Measurements from ENCODE around the gene CHMP4B.

CHMP4B gene

GRCh38 chr20:33829636-33830035, 18.5 kb downstream of the CHMP4B start:
- H3K4me3 ChIP-seq (ENCODE audit: low read length): no peak overlapping the region
- TF ChIP-seq, protein P1, sequence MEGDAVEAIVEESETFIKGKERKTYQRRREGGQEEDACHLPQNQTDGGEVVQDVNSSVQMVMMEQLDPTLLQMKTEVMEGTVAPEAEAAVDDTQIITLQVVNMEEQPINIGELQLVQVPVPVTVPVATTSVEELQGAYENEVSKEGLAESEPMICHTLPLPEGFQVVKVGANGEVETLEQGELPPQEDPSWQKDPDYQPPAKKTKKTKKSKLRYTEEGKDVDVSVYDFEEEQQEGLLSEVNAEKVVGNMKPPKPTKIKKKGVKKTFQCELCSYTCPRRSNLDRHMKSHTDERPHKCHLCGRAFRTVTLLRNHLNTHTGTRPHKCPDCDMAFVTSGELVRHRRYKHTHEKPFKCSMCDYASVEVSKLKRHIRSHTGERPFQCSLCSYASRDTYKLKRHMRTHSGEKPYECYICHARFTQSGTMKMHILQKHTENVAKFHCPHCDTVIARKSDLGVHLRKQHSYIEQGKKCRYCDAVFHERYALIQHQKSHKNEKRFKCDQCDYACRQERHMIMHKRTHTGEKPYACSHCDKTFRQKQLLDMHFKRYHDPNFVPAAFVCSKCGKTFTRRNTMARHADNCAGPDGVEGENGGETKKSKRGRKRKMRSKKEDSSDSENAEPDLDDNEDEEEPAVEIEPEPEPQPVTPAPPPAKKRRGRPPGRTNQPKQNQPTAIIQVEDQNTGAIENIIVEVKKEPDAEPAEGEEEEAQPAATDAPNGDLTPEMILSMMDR (IDR thresholded peaks at IDR 0.05; ENCODE audit: insufficient read depth, low read depth, low read length, missing control alignments): no peak
- no peak for DNase-seq (ENCODE audit: low read depth)

DNA sequence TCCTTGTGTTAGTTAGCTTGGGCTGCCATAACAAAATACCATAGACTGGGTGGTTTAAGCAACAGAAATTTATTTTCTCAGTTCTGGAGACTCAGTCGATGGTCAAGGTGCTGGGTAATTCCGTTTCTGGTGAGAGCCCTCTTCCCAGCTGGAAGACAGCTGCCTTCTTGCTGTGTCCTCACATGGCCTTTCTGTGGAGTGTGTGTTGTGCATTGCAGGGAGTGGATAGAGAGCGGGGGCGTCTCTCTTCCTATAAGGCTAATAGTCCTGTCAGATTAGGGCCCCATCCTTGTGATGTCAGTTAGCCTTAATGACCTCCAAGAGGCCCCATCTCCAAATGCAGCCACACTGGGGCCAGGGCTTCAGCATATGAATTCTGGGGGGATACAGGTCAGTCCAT, 19.2 kb downstream of the CHMP4B start:
- TF ChIP-seq, protein P1 (IDR thresholded peaks at IDR 0.05; ENCODE audit: insufficient read depth, low read depth, low read length, missing control alignments): no peak
- H3K4me3 ChIP-seq (ENCODE audit: low read length): no peak overlapping the region
- DNase-seq (ENCODE audit: low read depth): no peak

DNA sequence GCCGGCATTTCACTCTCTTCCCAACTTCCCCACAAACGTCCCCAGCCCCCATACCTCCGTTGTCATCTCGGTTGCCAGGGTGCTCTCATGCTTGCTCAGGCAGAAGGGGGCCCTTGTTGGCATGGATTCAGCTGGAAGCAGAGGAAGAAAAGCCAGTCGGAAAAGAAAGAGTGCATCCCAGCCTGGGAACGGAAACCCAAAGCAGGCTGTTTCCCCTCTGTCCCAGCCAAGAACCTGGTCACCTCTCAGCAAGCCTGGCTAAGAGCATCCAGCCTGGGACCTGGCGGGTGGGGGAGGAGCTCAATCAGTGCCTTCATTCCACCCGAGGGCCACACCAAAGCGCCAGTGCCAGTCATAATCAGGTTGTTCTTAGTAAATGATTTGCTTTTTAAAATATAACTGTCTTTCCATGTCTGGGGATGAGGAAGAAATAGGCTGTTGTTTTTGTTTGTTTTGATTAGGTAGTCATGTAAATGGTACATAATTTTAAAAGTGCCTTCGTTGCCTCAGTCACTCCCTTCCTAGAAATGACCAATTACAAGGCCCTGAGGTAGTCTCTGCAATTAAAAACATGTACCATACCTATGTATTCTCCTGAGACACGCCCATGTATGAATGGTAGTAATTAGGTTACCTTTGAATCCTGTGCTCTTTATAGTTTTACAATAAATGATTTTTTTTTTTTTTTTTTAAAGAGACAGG, 21.1 kb downstream of the CHMP4B start:
- TF ChIP-seq, protein P1 (IDR thresholded peaks at IDR 0.05; ENCODE audit: insufficient read depth, low read depth, low read length, missing control alignments): no peak
- H3K4me3 ChIP-seq (ENCODE audit: low read length): no peak overlapping the region
- no peak for DNase-seq (ENCODE audit: low read depth)

GRCh38 chr20:33833333-33833732, 22.2 kb downstream of the CHMP4B start:
- TF ChIP-seq, protein P1 (IDR thresholded peaks at IDR 0.05; ENCODE audit: insufficient read depth, low read depth, low read length, missing control alignments): no peak
- no peak overlapping the region for H3K4me3 ChIP-seq (ENCODE audit: low read length)
- no peak for DNase-seq (ENCODE audit: low read depth)

- TF ChIP-seq, protein P1 (IDR thresholded peaks at IDR 0.05; ENCODE audit: insufficient read depth, low read depth, low read length, missing control alignments): no peak
- DNase-seq (ENCODE audit: low read depth): no peak
- no peak overlapping the region for H3K4me3 ChIP-seq (ENCODE audit: low read length)
These were observed 24.5 kb downstream of the CHMP4B start for GRCh38 chr20:33835615-33836172.

DNA sequence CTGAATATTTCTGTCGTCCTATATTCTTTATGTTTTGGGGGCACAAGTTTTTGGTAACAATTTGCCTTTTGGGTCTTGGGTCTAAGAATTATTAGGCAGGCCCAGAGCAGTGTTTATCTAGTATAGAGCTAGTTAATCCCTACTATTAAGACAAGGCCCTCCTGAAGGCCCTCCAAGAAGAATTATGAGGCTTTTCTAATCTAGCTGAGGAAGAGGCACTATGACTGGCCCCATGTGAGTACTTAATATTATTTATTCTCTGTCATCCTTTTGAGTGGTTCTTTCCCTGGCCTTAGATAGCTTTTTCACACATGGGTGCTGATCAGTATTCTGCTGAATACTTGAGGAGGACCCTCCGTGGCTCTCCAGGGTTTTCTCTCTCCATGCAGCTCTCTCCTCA, 25.1 kb downstream of the CHMP4B start:
- TF ChIP-seq, protein P1 (IDR thresholded peaks at IDR 0.05; ENCODE audit: insufficient read depth, low read depth, low read length, missing control alignments): no peak
- DNase-seq (ENCODE audit: low read depth): no peak
- no peak overlapping the region for H3K4me3 ChIP-seq (ENCODE audit: low read length)

Data from epithelial cell of esophagus (primary cell).